HUES64 (cell line): ENCODE measurements around the gene MRPS35.

Experiments
- H3K27ac ChIP-seq: 2 replicates; pipeline ENCODE4 v1.7.0; 2013; ENCODE audit warnings: low read depth, low read length, inconsistent platforms
- H3K27me3 ChIP-seq: 2 replicates; pipeline ENCODE4 v1.6.1; 2013; ENCODE audit warnings: mild to moderate bottlenecking, low read length; ENCODE audit not compliant: insufficient read depth
- H3K36me3 ChIP-seq: 2 replicates; pipeline ENCODE4 v1.6.1; 2013; ENCODE audit warnings: mild to moderate bottlenecking, low read length; ENCODE audit not compliant: insufficient read depth
- H3K4me1 ChIP-seq: 2 replicates; pipeline ENCODE4 v1.6.1; 2013; ENCODE audit warnings: mild to moderate bottlenecking, low read length, moderate library complexity; ENCODE audit not compliant: insufficient read depth
- H3K4me3 ChIP-seq: 2 replicates; pipeline ENCODE4 v1.5.1; 2013; ENCODE audit warnings: mild to moderate bottlenecking, low read length, moderate library complexity
- H3K9ac ChIP-seq: 2 replicates; pipeline ENCODE4 v1.6.1; 2013; ENCODE audit warnings: mild to moderate bottlenecking, low read depth, low read length
- H3K9me3 ChIP-seq: 2 replicates; pipeline ENCODE4 v1.6.1; 2013; ENCODE audit warnings: low read depth, low read length; ENCODE audit not compliant: insufficient read depth
- WGBS: fragments of 150-250, 120-280 bp; methylation state at CpG from one replicate; pipeline ENCODE4 v1.1.7; 2013; ENCODE audit warnings: missing lambda C conversion rate; 5-methylcytosine and 5-hydroxymethylcytosine counted together

The MRPS35 gene

DNA sequence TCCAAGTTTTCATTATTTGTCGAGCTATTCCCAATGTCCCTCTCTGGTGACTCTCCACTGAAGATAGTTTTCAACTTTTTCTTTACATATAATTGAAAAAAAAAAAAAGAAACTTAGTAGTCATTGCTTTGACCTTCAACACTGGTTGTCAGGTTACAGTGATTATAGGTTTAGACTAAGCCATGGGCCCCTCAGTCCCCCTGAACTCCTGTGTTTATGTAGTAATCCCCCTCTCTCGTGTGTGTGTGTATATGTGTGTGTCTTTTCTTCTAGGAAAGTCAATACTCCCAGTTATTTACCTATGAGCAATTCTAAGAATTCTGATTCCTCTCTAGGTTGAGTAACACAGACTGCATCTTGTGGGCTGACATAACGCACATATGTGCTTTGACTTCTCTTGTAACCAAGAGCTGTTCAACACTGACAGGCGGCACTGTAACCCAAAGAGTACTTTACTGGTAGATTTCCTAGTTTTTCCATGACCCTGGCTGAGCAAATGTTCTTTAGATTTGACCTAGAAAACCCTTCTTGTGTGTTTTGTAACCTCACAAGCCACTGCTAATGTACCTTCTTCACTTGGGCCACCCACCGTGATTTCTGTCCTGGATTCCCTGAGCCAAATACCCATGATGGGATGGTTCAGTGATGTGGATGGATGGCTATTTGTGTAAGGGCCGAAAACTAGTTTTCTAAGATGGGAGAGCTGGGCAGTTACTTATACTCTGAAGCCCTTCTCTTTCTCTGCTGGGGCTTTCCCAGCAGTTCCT lies 84.4 kb downstream of the MRPS35 start:
- Histone ChIP-seq H3K27ac (no peak overlapping the region), H3K9ac (no peak overlapping the region), H3K4me1 (no peaks in the 10 kb centered on the region), H3K4me3 (no peak overlapping the region), H3K27me3 (no peaks in the 10 kb centered on the region), H3K9me3 (no peaks in the 10 kb centered on the region), H3K36me3 (peaks cover 88% of the 10 kb centered on the region)
- WGBS = 88% methylated on average over 4 of the region's 6 CpGs

DNA sequence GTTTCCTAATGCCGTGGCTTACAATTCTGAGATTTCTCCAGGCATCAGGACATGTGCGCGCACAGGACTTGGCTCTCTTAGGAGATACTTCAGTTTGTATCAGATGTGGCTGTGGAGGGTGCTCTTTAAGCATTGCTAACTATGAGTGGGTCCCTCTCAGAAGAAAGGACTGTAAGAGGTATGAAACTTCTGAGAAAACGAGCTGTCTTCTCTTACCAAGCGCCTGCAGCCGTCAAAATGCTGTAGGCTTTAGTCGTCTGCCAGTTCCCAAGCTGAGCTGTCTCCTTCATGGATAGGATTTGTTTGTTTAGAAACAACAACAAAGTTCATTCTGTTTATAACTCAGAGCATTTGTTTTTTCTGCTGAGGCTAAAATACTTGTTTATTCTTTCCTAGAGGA lies 85.5 kb downstream of the MRPS35 start:
- Histone ChIP-seq H3K27ac (no peak overlapping the region), H3K4me3 (no peak overlapping the region), H3K9ac (no peak overlapping the region), H3K9me3 (no peaks in the 10 kb centered on the region), H3K27me3 (no peaks in the 10 kb centered on the region), H3K36me3 (peaks cover 86% of the 10 kb centered on the region), H3K4me1 (no peaks in the 10 kb centered on the region)
- WGBS = 93% methylated on average over 7 of the region's 7 CpGs

DNA sequence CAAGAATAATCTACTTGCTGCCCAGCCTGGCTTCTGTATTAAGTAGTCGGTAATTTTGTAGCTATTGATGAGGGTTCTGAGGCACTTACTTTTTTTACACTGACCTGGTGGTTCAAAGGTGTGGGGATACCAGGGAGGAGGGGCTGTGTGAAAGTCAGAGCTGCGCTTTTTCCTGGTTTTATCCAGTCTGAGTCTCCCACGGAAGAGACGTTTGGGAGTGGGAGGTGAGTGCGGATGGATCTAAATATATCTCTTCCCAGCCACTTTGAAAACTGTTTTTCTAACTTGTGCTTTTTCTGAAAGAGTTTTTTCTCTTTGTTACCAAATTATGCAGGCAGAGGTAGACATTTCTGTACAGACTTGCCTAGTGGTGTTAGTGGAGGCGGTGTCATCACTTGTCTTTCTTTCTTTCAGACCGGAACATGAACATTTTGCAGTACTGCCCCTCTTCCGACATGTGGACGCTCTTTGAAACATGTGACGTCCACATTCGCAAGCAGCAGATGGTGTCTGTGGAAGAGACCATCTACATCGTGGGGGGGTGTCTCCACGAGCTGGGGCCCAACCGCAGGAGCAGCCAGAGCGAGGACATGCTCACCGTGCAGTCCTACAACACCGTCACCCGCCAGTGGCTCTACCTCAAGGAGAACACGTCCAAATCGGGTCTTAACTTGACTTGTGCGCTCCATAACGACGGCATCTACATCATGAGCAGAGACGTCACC lies 86.8 kb downstream of the MRPS35 start:
- Histone ChIP-seq H3K27ac (no peak overlapping the region), H3K4me3 (no peak overlapping the region), H3K36me3 (peaks cover 77% of the 10 kb centered on the region), H3K27me3 (no peaks in the 10 kb centered on the region), H3K9me3 (no peaks in the 10 kb centered on the region), H3K4me1 (no peaks in the 10 kb centered on the region), H3K9ac (no peak overlapping the region)
- 95% methylated on average over 24 of the region's 24 CpGs for WGBS

DNA sequence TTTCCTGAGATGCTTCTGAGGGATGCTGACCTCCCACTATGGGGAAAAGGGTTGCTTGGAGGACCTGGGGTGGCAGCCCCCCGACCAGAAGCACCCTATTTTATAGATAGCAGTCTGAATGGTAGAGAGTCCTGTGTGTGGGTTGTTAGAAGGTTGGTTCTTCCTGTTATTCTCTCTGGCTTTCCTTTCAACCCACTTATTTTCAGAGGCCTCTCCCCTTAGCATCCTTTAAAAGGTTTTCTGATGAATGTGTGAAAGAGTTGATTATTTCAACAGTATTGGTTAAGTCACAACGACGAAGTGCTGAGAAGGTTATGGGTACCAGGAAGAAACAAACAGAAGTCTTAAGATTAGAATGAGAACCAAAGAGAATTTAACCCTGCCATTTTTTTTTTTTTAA lies 90.2 kb downstream of the MRPS35 start:
- no peaks in the 10 kb centered on the region for H3K27me3 ChIP-seq
- no peak overlapping the region for H3K9ac ChIP-seq
- 85% methylated on average over 2 of the region's 3 CpGs for WGBS
- no peak overlapping the region for H3K27ac ChIP-seq
- H3K4me1 ChIP-seq = no peaks in the 10 kb centered on the region
- no peaks in the 10 kb centered on the region for H3K9me3 ChIP-seq
- H3K4me3 ChIP-seq = no peak overlapping the region
- H3K36me3 ChIP-seq = peaks cover 44% of the 10 kb centered on the region

DNA sequence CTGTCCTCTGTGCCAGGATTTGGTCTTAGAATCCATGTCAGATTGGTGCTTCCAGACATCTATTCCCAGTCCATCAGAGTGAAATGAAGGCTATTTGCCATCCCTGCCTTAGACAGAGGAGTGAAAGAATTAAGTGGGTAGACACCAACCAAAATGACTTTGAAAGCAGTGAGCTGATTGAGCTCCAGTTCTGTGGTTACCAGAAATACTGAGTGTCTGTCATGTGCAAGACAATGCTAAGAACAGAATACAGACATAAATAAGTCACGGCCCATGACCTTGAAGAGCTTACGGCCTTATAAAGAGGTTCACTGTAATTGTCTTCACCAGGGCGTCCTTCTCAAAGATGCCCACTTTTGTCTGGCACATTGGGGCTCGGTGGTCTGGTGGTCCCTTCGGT lies 91.0 kb downstream of the MRPS35 start:
- H3K27ac ChIP-seq = no peak overlapping the region
- no peak overlapping the region for H3K9ac ChIP-seq
- H3K9me3 ChIP-seq = no peaks in the 10 kb centered on the region
- 95% methylated on average over 5 of the region's 5 CpGs for WGBS
- no peaks in the 10 kb centered on the region for H3K27me3 ChIP-seq
- H3K36me3 ChIP-seq = peaks cover 37% of the 10 kb centered on the region
- no peak overlapping the region for H3K4me3 ChIP-seq
- H3K4me1 ChIP-seq = no peaks in the 10 kb centered on the region

DNA sequence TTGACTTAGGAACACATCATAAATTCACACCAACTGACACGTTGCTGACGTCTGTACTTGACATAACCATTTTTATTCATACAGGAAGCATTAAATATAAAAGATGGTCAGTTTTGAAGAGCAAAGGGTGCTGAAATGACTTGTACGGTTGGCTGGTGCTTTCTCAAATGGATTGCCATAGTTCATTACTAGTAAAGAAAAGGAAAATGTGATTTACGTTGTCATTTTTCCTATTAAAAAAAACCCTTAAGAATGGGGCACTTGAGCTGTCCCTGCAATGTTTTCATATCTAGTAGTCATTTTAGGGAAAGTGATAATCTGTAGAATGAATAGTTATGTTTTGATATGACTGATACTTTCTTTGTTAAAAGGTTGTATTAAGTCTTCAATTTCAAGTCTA lies 91.9 kb downstream of the MRPS35 start:
- Histone ChIP-seq H3K27ac (no peak overlapping the region), H3K9me3 (no peaks in the 10 kb centered on the region), H3K4me3 (no peak overlapping the region), H3K27me3 (no peaks in the 10 kb centered on the region), H3K4me1 (no peaks in the 10 kb centered on the region), H3K36me3 (peaks cover 28% of the 10 kb centered on the region), H3K9ac (no peak overlapping the region)
- 100% methylated on average over 2 of the region's 4 CpGs for WGBS

DNA sequence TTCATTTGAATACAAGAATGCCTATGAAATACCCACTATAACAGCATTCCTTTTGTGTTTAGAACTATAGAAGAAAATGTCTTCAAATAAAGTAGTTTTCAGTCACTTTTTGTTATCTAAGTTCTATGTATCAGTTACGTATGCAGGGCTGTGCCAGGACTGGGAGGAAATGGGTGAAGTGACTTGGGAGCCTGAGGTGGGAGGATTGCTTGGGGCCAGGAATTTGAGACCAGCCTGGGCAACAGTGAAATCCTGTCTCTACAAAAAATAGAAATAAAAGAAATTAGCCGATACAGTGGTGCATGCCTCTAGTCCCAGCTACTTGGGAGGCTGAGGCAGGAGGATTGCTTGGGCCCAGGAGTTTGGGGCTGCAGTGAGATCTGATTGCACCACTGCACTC lies 92.3 kb downstream of the MRPS35 start:
- 94% methylated on average over 2 of the region's 2 CpGs for WGBS
- H3K27ac ChIP-seq = no peak overlapping the region

DNA sequence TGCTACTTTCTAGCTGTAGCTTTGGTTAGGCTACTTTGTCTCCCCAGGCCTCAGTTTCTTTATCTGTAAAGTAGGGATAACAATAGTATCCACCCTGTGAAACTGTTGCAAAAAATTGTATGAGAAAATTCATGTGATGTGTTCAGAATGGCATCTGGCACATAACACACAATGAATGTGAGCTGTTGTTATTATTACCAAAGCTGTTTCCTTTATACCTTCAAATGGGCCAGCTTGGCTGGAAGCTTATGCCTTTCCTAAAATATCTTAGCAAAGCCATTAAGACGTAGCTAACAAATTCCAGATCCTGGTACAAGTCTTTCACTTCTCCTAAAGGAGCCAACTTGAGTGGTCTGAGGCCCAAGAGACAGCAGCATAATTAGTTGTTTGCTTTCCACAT lies 94.6 kb downstream of the MRPS35 start:
- Histone ChIP-seq H3K36me3 (peaks cover 3% of the 10 kb centered on the region; the same call in 1 of the 2 replicates), H3K4me1 (no peaks in the 10 kb centered on the region), H3K9ac (no peak overlapping the region), H3K9me3 (no peaks in the 10 kb centered on the region), H3K4me3 (no peak overlapping the region), H3K27ac (no peak overlapping the region), H3K27me3 (no peaks in the 10 kb centered on the region)
- WGBS = 92% methylated on average over 1 of the region's 1 CpG

More for the DNA sequence above, 92.3 kb downstream of the MRPS35 start:
- Histone ChIP-seq H3K9me3 (no peaks in the 10 kb centered on the region), H3K27me3 (no peaks in the 10 kb centered on the region), H3K9ac (no peak overlapping the region), H3K4me1 (no peaks in the 10 kb centered on the region), H3K36me3 (peaks cover 24% of the 10 kb centered on the region), H3K4me3 (no peak overlapping the region)
